GM12878 (cell line): ENCODE results near the gene HHLA2. TPM values are rescaled to one million over a fixed set of nuclear protein-coding genes. Genes with fewer than 3 reads are reported as not detected.

Source experiments
- ATAC-seq: fragments of 200-7000 bp; cut with Tn5 transposase; 3 replicates; pipeline ENCODE4 v1.9.1; 2020; ENCODE audit warnings: mild to moderate bottlenecking, moderate library complexity
- BruUV-seq: library from RNA; stranded (reverse); fragments of 400-500 nt; replicated peaks from 2 replicates; lab custom pipeline; 2021; lab: Mats Ljungman, UMichigan
- CTCF ChIA-PET: fragments of 300-600 bp; sonication (Branson Sonifier 250); formaldehyde crosslinking; extraction: SDS; loops from one replicate; lab custom pipeline; 2021; ENCODE audit warnings: inconsistent platforms; lab: Yijun Ruan, JAX
- POLR2A ChIA-PET: fragments of 350-600 bp; formaldehyde crosslinking; extraction: SDS; loops from one replicate; lab custom pipeline; 2021; ENCODE audit warnings: inconsistent platforms; lab: Charles Lee
- RAD21 ChIA-PET: fragments of 300-600 bp; sonication (Branson Sonifier 250); formaldehyde crosslinking; loops from one replicate; lab custom pipeline; 2023; ENCODE audit warnings: antibody characterized with exemption; ENCODE audit not compliant: unreplicated experiment; lab: Charles Lee
- SMC1A ChIA-PET: fragments of 300-600 bp; sonication (Branson Sonifier 250); formaldehyde crosslinking; loops from one replicate; lab custom pipeline; 2023; ENCODE audit not compliant: unreplicated experiment, uncharacterized antibody; lab: Charles Lee
- DNase-seq: peaks from one replicate; pipeline ENCODE4 v3.0.0-alpha.2; 2011; ENCODE audit warnings: low read depth, low spot score
- FAIRE-seq: peaks from 3 replicates; lab custom pipeline; 2011; peaks lifted over from hg19 to GRCh38; lab: Jason Lieb, UNC
- H2AFZ ChIP-seq: 2 replicates; pipeline ENCODE4 v1.6.0; 2011; ENCODE audit warnings: low read depth, low read length, control low read depth; ENCODE audit not compliant: control insufficient read depth
- H3K27ac ChIP-seq: 2 replicates; pipeline ENCODE4 v1.5.1; 2011; ENCODE audit warnings: control low read depth; ENCODE audit not compliant: control insufficient read depth, insufficient read depth
- H3K27me3 ChIP-seq, 2 experiments: replicated peaks in 1 of 2; 2 replicates each; pipeline versions ENCODE4 v1.6.0 to v1.6.1; 2011; ENCODE audit warnings: low read length in 1 of 2; ENCODE audit not compliant: control insufficient read depth in 2 of 2, insufficient read depth in 2 of 2
- H3K36me3 ChIP-seq, 2 experiments: 2 replicates each; pipeline ENCODE4 v1.5.1; 2011; ENCODE audit warnings: low read length in 1 of 2; ENCODE audit not compliant: control insufficient read depth in 2 of 2, insufficient read depth in 2 of 2
- H3K4me1 ChIP-seq: 2 replicates; pipeline ENCODE4 v1.6.1; 2011; ENCODE audit warnings: mild to moderate bottlenecking, low read length, moderate library complexity, mixed read lengths; ENCODE audit not compliant: control insufficient read depth, insufficient read depth
- H3K4me2 ChIP-seq: 2 replicates; pipeline ENCODE4 v1.6.0; 2011; ENCODE audit warnings: control low read depth; ENCODE audit not compliant: control insufficient read depth, insufficient read depth
- H3K4me3 ChIP-seq: fragments of 200-600 bp; sonication (generic); 2 replicates; pipeline ENCODE4 v1.5.1; 2016
- H3K79me2 ChIP-seq: 2 replicates; pipeline ENCODE4 v1.6.0; 2011; ENCODE audit warnings: low read length; ENCODE audit not compliant: control insufficient read depth, insufficient read depth
- H3K9ac ChIP-seq: 2 replicates; pipeline ENCODE4 v1.8.0; 2011; ENCODE audit warnings: low read length, control low read depth, mixed read lengths; ENCODE audit not compliant: control insufficient read depth, insufficient read depth
- H3K9me3 ChIP-seq: replicated peaks from 3 replicates; pipeline ENCODE4 v1.5.1; 2011; ENCODE audit warnings: mild to moderate bottlenecking, low read length; ENCODE audit not compliant: control insufficient read depth, insufficient read depth
- H4K20me1 ChIP-seq: 2 replicates; pipeline ENCODE4 v1.6.0; 2011; ENCODE audit not compliant: control insufficient read depth, insufficient read depth
- BCLAF1 ChIP-seq: fragments of 450-650 bp; IDR thresholded peaks from 2 replicates; pipeline ENCODE4 v1.6.1; 2017; ENCODE audit warnings: antibody characterized with exemption, mild to moderate bottlenecking, moderate library complexity
- CBX5 ChIP-seq: sonication (generic); IDR thresholded peaks from 2 replicates; pipeline ENCODE4 v1.6.1; 2016; ENCODE audit warnings: low read depth, moderate library complexity, mild to moderate bottlenecking, inconsistent platforms
- DPF2 ChIP-seq: fragments of 450-650 bp; IDR thresholded peaks from 2 replicates; pipeline ENCODE4 v1.6.1; 2017; ENCODE audit warnings: mild to moderate bottlenecking
- ETV6 ChIP-seq, 2 experiments: fragments of 450-650 bp in 1 of 2; IDR thresholded peaks in 1 of 2; conservative IDR thresholded peaks in 1 of 2; 2 replicates each; pipeline ENCODE4 v1.6.1; 2014; ENCODE audit warnings: antibody characterized with exemption in 1 of 2, borderline replicate concordance in 1 of 2, low read depth in 1 of 2, mild to moderate bottlenecking in 1 of 2, moderate library complexity in 1 of 2
- GATAD2B ChIP-seq: fragments of 450-650 bp; conservative IDR thresholded peaks from 2 replicates; pipeline ENCODE4 v1.6.1; 2017; ENCODE audit warnings: low read depth, mild to moderate bottlenecking, moderate library complexity
- SMARCA5 ChIP-seq: fragments of 450-650 bp; IDR thresholded peaks from 2 replicates; pipeline ENCODE4 v1.6.1; 2017; ENCODE audit warnings: mild to moderate bottlenecking
- TCF12 ChIP-seq: IDR thresholded peaks from 2 replicates; pipeline ENCODE4 v1.6.1; 2011; ENCODE audit warnings: low read depth, mild to moderate bottlenecking, low read length
- WGBS: methylation state at CpG from one replicate; pipeline ENCODE4 v1.1.6; 2016; ENCODE audit warnings: low lambda C conversion rate; ENCODE audit not compliant: insufficient replicate concordance, insufficient coverage; ENCODE audit errors: missing lambda C conversion rate; 5-methylcytosine and 5-hydroxymethylcytosine counted together
- in situ Hi-C: fragments of 300-500 bp; cut with MboI; formaldehyde crosslinking; loops from 9 replicates; pipeline ENCODE4 v1.14.3; 2018; ENCODE audit warnings: mixed read lengths
- intact Hi-C: fragments of 100-400 bp; cut with micrococcal nuclease; formaldehyde crosslinking; loops from one replicate; pipeline ENCODE4 v1.14.2; 2022; ENCODE audit not compliant: unreplicated experiment
- polyA plus RNA-seq, 11 experiments: library from polyadenylated mRNA; depleted of rRNA in 4 of 11; unstranded in 6 of 11; stranded (reverse) in 5 of 11; fragments of >200 nt; fragmentation: Nextera tagmentation in 4 of 11; fragmentation: Illumina TruSeq in 1 of 11; extraction: Ambion mirVana in 4 of 11; extraction: Trizol in 1 of 11; gene quantifications; 1 replicate in 1 of 11; 2 replicates in 10 of 11; pipeline versions ENCODE4 v1.2.1 to v1.2.3, GENCODE V29; 2011 to 2016; ENCODE audit warnings: inconsistent platforms in 2 of 11, missing spikeins in 2 of 11, low read depth in 1 of 11
- total RNA-seq, 4 experiments: library from RNA; depleted of rRNA in 3 of 4; stranded (reverse); fragments of >200 nt in 3 of 4; fragmentation: Illumina TruSeq in 1 of 4; extraction: Trizol in 1 of 4; gene quantifications; 2 replicates each; pipeline versions ENCODE4 v1.2.1 to v1.2.3, GENCODE V29; 2013 to 2021

HHLA2 gene
- total and polyA plus RNA-seq, 10 of the 15 experiments (the other 5 are each of a cell fraction or from before 2014, with no cell fraction given), result 0.11 to 1.3 (median 0.28) TPM; not detected in 1

- no peak for TF ChIP-seq BCLAF1
- TF ChIP-seq ETV6 (conservative IDR thresholded peaks at IDR 0.05 in 1 of 2, IDR thresholded peaks at IDR 0.05 in 1 of 2; ENCODE audit: borderline replicate concordance in 1 of 2, low read depth in 1 of 2), result no peak
- no peak for TF ChIP-seq GATAD2B
Observed at GRCh38 chr3:108410531-108410984, 114.2 kb downstream of the HHLA2 start (continued).

- TF ChIP-seq CBX5, result no peak
- no peak for TF ChIP-seq TCF12
- no peak for TF ChIP-seq SMARCA5
- TF ChIP-seq DPF2, result no peak
- no peaks in the 10 kb centered on the region for H3K27me3 ChIP-seq
- DNase-seq, result no peak
- SMC1A ChIA-PET, result no interaction called here
- CTCF ChIA-PET, result interaction anchor here (0.6 kb wide), 1 partner anchor 259 kb away, joined by 3 read pairs; no protein-coding TSS in a partner anchor
- RAD21 ChIA-PET, result no interaction called here
- no peaks in the 10 kb centered on the region for H3K79me2 ChIP-seq
- H2AFZ ChIP-seq, result no peak overlapping the region
- H3K4me1 ChIP-seq, result no peaks in the 10 kb centered on the region
- H3K36me3 ChIP-seq, result no peaks in the 10 kb centered on the region
- H3K9ac ChIP-seq, result no peak overlapping the region
- no peaks in the 10 kb centered on the region for H4K20me1 ChIP-seq
- BruUV-seq, result no TSS peak
- WGBS, result 50% methylated on average over 6 of the region's 6 CpGs
- H3K4me2 ChIP-seq, result no peak overlapping the region
- in situ Hi-C loops (no loop called here), intact Hi-C loops (no loop called here)
- H3K9me3 ChIP-seq, result no peaks in the 10 kb centered on the region
- no peak overlapping the region for H3K27ac ChIP-seq
- POLR2A ChIA-PET, result no interaction called here
- no peak overlapping the region for H3K4me3 ChIP-seq
- no peak for ATAC-seq
- no peak for FAIRE-seq
Observed at GRCh38 chr3:108412121-108412750, 115.9 kb downstream of the HHLA2 start.
